NCI-H82 treated with DMSO at 0.1 percent for 48 hours (cell line): ENCODE data around the gene SEC14L5.

Experiments used
- DNase-seq: peaks from one replicate; lab custom pipeline; 2025; ENCODE audit not compliant: unreplicated experiment; lab: John Stamatoyannopoulos, UW

Gene SEC14L5

GRCh38 chr16:5062790-5063765, 104.9 kb downstream of the SEC14L5 start:
- no peak for DNase-seq

DNA sequence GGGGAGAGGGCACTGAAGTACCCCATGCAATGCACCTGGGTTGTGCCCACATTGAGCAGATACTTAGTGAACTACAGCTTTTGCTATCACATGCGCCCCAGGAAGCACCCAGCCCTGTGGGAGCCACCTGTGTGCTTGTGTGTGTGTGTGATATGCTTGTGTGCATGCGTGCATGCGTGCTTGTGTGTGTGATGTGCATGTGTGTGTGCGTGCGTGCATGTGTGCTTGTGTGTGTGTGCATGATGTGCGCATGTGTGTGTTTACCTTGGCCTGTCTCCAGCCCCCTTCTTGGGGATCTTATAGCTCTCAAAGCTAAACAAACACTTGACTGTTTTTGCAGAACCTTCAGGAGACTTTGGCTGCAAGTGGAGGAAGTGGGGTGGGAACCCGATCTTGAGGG, 106.8 kb downstream of the SEC14L5 start:
- DNase-seq: no peak

- no peak for DNase-seq
These were observed 107.2 kb downstream of the SEC14L5 start for GRCh38 chr16:5065326-5065725.

GRCh38 chr16:5065813-5066212, 107.7 kb downstream of the SEC14L5 start, which contains the start of gene C16orf89:
C16orf89 (minus strand) TSS chr16:5065956; CDS start chr16:5065908, 48 bp downstream.
- DNase-seq: no peak

DNA sequence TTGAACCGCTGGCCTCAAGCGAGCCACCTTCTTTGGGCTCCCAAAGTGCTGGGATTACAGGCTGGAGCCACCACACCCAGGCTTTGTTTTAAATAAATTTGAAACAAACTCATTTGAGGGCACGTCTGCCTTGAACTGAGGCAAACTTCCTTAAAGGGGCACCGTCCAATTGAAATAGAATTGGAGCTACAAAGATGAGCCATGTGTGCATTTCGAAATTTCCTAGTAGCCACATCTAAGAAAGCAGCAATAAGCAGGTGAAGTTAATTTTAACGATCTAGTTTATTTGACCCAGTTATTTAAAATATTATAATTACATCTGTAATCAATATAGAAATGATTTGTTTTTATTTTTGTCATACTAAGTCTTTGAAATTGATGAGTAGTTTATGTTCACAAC, 108.4 kb downstream of the SEC14L5 start:
- DNase-seq: no peak
